ENCODE measurements around the gene RBM22. TPM values are rescaled to one million over a fixed set of nuclear protein-coding genes. Genes with fewer than 3 reads are reported as not detected.

The RBM22 gene
- total RNA-seq (ENCODE audit: low replicate concordance) = 10.6 and 18.5 TPM in 2 replicates

DNA sequence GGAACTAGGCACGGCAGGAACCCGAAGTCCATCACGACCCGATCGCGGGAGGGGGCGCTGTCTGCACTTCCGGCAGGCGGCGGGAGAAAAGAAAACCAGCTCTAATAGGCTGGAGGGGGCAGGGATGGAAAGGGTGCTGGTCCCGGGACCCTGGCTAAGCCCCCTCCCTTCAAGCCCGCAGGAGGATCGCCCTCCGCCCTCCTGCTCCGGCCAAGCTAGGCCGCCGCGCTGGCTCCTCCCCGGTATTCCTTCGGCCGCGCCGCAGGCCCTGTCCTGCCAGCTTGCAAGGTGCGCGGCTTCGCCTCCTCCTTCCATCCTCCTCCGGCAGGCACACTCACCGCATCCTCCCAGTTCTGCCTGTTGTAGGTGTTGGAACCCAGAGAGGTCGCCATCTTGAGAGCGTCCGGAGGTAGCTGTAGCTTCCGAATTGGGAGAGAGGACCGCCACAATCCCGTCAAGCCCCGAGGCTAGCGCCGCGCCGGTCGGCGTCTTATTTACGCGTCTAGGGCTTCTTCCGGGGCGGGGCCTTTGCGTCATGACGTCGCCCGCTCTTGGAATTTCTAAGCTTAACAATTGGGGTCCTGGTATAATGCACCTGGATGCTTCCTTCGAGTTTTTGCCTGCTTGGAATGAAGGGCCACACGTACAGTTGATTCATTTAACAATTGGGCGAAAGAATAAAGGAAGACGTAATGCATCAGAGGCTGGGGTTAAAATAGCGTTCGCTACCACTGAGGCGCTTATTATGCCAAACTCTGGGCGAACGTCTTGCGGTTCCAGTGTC is at the start of gene RBM22:
TSS of gene RBM22 (minus strand) at position 469 of the 784 bp plus-strand sequence. CDS start at position 392, 77 bp downstream.

DNA sequence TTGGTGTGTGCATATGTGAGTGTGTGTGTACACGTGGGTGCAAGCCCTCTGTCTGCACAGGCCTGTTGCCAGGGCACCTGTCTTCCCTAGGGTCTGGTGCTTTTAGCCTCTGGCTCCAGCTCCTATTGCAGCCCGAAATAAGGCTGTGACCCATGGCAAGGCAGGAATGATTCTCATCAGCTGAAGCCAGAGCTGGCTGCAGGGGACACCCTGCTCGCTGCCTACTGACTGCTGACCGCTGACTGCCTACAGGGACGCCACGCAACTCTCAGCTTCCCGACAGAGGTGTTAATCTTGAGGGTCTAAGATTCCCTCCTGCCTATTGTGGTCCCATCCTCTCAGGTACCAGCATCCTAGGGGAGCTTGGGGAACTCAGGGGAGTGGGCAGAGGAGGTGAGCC is 39.8 kb downstream of the RBM22 start, which contains the start of gene MYOZ3:
TSS of gene MYOZ3 (plus strand) at position 166 of the 400 bp plus-strand sequence. CDS start 1,691 bp downstream, outside the sequence.

Other genes with a start within 250 kb of the RBM22 start
- gene NDST1, start 192.9 kb downstream of the RBM22 start, total RNA-seq (ENCODE audit: low replicate concordance) = 23.9 and 32.5 TPM in 2 replicates
- 0.59 and 45.0 TPM in 2 replicates for gene SYNPO, start 60.4 kb downstream of the RBM22 start, total RNA-seq (ENCODE audit: low replicate concordance)
- 1.9 TPM in 1 of 2 replicates, not detected in the other for gene MYOZ3, start 39.8 kb downstream of the RBM22 start, total RNA-seq (ENCODE audit: low replicate concordance)
- 33.4 and 35.0 TPM in 2 replicates for gene DCTN4, start 58.0 kb upstream of the RBM22 start, total RNA-seq (ENCODE audit: low replicate concordance)
- 23.6 and 41.4 TPM in 2 replicates for gene SMIM3, start 77.7 kb upstream of the RBM22 start, total RNA-seq (ENCODE audit: low replicate concordance)
- gene IRGM, start 145.5 kb upstream of the RBM22 start, total RNA-seq (ENCODE audit: low replicate concordance) = not detected in 2 replicates
- gene ZNF300, start 203.9 kb upstream of the RBM22 start, total RNA-seq (ENCODE audit: low replicate concordance) = 3.3 and 8.3 TPM in 2 replicates